HepG2 (cell line): ENCODE data around the gene CAPN2. TPM values are rescaled to one million over a fixed set of nuclear protein-coding genes. Genes with fewer than 3 reads are reported as not detected.

Experiments used
- AGO1 ChIP-seq: fragments of 200-400 bp; formaldehyde crosslinking; IDR thresholded peaks from 2 replicates; pipeline ENCODE4 v1.6.1; 2017; ENCODE audit warnings: mild to moderate bottlenecking, low read depth, low read length, moderate library complexity; ENCODE audit not compliant: poor library complexity, severe bottlenecking
- ELF4 ChIP-seq: sonication (generic); formaldehyde crosslinking; IDR thresholded peaks from 2 replicates; pipeline ENCODE4 v1.5.0; 2020; ENCODE audit warnings: missing genetic modification reagents, mild to moderate bottlenecking, moderate library complexity, borderline replicate concordance
- NCOA2 ChIP-seq: sonication (generic); formaldehyde crosslinking; IDR thresholded peaks from 2 replicates; pipeline ENCODE4 v1.8.0; 2022; ENCODE audit warnings: inconsistent platforms
- PTBP1 ChIP-seq: fragments of 200-400 bp; formaldehyde crosslinking; IDR thresholded peaks from 2 replicates; pipeline ENCODE4 v1.6.1; 2018; ENCODE audit warnings: low read length, low read depth; ENCODE audit not compliant: poor library complexity, severe bottlenecking
- REPIN1 ChIP-seq: sonication (generic); formaldehyde crosslinking; IDR thresholded peaks from 2 replicates; pipeline ENCODE4 v1.8.0; 2022; ENCODE audit warnings: missing genetic modification reagents, low read depth, mild to moderate bottlenecking, borderline replicate concordance
- SMAD3 ChIP-seq: sonication (generic); formaldehyde crosslinking; IDR thresholded peaks from 2 replicates; pipeline ENCODE4 v1.4.0; 2020; ENCODE audit warnings: missing genetic modification reagents
- SP5 ChIP-seq: IDR thresholded peaks from 2 replicates; pipeline ENCODE4 v1.6.1; 2016; ENCODE audit warnings: low read depth, borderline replicate concordance
- ZNF256 ChIP-seq: sonication (generic); formaldehyde crosslinking; conservative IDR thresholded peaks from 2 replicates; pipeline ENCODE4 v1.4.0; 2020; ENCODE audit warnings: missing genetic modification reagents
- ZNF263 ChIP-seq: sonication (generic); formaldehyde crosslinking; IDR thresholded peaks from 2 replicates; pipeline ENCODE4 v1.4.0; 2020; ENCODE audit warnings: missing genetic modification reagents
- ZNF652 ChIP-seq: IDR thresholded peaks from 2 replicates; pipeline ENCODE4 v1.6.1; 2016; ENCODE audit warnings: low read depth, borderline replicate concordance
- ZNF792 ChIP-seq: IDR thresholded peaks from 2 replicates; pipeline ENCODE4 v1.6.1; 2016
- polyA plus RNA-seq, 8 experiments: library from polyadenylated mRNA; depleted of rRNA in 3 of 8; stranded (reverse) in 7 of 8; unstranded in 1 of 8; fragments of >200 nt; fragmentation: Illumina TruSeq in 4 of 8; extraction: Trizol in 4 of 8; gene quantifications; 2 replicates each; pipeline versions ENCODE4 v1.2.1 to v1.2.3, GENCODE V29; 2011 to 2016; ENCODE audit warnings: low read depth in 4 of 8, missing spikeins in 1 of 8, mixed read lengths in 1 of 8; ENCODE audit not compliant: insufficient read depth in 1 of 8
- total RNA-seq, 5 experiments: library from RNA; depleted of rRNA; stranded (reverse); fragments of >200 nt; fragmentation: Illumina TruSeq; extraction: Trizol; gene quantifications; 2 replicates each; pipeline ENCODE4 v1.2.3, GENCODE V29; 2016; ENCODE audit warnings: low read depth in 1 of 5
- TF ChIP-seq, protein P1 (sequence below): fragments of 450-650 bp; IDR thresholded peaks from 2 replicates; pipeline ENCODE4 v1.6.1; 2017; ENCODE audit warnings: mild to moderate bottlenecking
- TF ChIP-seq, protein P2 (sequence below): sonication (generic); formaldehyde crosslinking; conservative IDR thresholded peaks from 2 replicates; pipeline ENCODE4 v1.8.0; 2022; ENCODE audit warnings: missing genetic modification reagents
- TF ChIP-seq, protein P3 (sequence below): sonication (generic); formaldehyde crosslinking; IDR thresholded peaks from 2 replicates; pipeline ENCODE4 v1.4.0; 2020; ENCODE audit warnings: missing genetic modification reagents, borderline replicate concordance
- TF ChIP-seq, protein P4 (sequence below): sonication (generic); formaldehyde crosslinking; IDR thresholded peaks from 2 replicates; pipeline ENCODE4 v1.4.0; 2020; ENCODE audit warnings: low read depth, mild to moderate bottlenecking, missing genetic modification reagents
- TF ChIP-seq, protein P5 (sequence below): sonication (generic); formaldehyde crosslinking; IDR thresholded peaks from 2 replicates; pipeline ENCODE4 v1.5.0; 2020; ENCODE audit warnings: missing genetic modification reagents, mild to moderate bottlenecking, borderline replicate concordance
- TF ChIP-seq, protein P6 (sequence below): IDR thresholded peaks from 2 replicates; pipeline ENCODE4 v1.6.1; 2018; ENCODE audit warnings: missing genetic modification reagents

The CAPN2 gene
- total and polyA plus RNA-seq, 2 of the 13 experiments (the other 11 are each of a cell fraction or from before 2014, with no cell fraction given), result 6.2 to 7.4 TPM

DNA sequence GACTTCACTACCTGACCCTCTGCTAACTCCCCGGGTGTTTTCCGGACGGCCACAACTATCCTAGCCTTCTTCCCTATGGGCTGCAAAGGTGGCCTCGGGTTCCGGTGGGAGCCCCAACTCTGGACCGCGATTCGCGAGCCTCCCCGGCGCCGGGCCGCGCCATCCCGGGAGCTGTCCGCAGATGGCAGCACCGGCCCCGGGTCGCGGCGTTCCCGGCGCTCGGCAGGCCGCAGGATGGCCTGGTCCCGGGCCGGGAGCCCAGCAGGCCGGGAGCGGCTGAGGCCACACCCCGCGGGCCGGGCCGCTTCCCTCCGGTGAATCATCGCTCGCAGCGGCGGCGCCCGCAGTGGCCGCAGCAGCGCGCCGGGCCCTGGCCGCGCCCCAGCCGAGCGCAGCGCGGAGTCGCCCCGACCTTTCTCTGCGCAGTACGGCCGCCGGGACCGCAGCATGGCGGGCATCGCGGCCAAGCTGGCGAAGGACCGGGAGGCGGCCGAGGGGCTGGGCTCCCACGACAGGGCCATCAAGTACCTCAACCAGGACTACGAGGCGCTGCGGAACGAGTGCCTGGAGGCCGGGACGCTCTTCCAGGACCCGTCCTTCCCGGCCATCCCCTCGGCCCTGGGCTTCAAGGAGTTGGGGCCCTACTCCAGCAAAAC is at the start of gene CAPN2 (continued):
- TF ChIP-seq, protein P1, sequence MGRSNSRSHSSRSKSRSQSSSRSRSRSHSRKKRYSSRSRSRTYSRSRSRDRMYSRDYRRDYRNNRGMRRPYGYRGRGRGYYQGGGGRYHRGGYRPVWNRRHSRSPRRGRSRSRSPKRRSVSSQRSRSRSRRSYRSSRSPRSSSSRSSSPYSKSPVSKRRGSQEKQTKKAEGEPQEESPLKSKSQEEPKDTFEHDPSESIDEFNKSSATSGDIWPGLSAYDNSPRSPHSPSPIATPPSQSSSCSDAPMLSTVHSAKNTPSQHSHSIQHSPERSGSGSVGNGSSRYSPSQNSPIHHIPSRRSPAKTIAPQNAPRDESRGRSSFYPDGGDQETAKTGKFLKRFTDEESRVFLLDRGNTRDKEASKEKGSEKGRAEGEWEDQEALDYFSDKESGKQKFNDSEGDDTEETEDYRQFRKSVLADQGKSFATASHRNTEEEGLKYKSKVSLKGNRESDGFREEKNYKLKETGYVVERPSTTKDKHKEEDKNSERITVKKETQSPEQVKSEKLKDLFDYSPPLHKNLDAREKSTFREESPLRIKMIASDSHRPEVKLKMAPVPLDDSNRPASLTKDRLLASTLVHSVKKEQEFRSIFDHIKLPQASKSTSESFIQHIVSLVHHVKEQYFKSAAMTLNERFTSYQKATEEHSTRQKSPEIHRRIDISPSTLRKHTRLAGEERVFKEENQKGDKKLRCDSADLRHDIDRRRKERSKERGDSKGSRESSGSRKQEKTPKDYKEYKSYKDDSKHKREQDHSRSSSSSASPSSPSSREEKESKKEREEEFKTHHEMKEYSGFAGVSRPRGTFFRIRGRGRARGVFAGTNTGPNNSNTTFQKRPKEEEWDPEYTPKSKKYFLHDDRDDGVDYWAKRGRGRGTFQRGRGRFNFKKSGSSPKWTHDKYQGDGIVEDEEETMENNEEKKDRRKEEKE, result no peak
- TF ChIP-seq, protein P2, sequence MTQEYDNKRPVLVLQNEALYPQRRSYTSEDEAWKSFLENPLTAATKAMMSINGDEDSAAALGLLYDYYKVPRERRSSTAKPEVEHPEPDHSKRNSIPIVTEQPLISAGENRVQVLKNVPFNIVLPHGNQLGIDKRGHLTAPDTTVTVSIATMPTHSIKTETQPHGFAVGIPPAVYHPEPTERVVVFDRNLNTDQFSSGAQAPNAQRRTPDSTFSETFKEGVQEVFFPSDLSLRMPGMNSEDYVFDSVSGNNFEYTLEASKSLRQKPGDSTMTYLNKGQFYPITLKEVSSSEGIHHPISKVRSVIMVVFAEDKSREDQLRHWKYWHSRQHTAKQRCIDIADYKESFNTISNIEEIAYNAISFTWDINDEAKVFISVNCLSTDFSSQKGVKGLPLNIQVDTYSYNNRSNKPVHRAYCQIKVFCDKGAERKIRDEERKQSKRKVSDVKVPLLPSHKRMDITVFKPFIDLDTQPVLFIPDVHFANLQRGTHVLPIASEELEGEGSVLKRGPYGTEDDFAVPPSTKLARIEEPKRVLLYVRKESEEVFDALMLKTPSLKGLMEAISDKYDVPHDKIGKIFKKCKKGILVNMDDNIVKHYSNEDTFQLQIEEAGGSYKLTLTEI, result no peak
- TF ChIP-seq ZNF652 (CRISPR knock-in tag), result no peak
- TF ChIP-seq, protein P3, sequence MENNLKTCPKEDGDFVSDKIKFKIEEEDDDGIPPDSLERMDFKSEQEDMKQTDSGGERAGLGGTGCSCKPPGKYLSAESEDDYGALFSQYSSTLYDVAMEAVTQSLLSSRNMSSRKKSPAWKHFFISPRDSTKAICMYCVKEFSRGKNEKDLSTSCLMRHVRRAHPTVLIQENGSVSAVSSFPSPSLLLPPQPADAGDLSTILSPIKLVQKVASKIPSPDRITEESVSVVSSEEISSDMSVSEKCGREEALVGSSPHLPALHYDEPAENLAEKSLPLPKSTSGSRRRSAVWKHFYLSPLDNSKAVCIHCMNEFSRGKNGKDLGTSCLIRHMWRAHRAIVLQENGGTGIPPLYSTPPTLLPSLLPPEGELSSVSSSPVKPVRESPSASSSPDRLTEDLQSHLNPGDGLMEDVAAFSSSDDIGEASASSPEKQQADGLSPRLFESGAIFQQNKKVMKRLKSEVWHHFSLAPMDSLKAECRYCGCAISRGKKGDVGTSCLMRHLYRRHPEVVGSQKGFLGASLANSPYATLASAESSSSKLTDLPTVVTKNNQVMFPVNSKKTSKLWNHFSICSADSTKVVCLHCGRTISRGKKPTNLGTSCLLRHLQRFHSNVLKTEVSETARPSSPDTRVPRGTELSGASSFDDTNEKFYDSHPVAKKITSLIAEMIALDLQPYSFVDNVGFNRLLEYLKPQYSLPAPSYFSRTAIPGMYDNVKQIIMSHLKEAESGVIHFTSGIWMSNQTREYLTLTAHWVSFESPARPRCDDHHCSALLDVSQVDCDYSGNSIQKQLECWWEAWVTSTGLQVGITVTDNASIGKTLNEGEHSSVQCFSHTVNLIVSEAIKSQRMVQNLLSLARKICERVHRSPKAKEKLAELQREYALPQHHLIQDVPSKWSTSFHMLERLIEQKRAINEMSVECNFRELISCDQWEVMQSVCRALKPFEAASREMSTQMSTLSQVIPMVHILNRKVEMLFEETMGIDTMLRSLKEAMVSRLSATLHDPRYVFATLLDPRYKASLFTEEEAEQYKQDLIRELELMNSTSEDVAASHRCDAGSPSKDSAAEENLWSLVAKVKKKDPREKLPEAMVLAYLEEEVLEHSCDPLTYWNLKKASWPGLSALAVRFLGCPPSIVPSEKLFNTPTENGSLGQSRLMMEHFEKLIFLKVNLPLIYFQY (CRISPR knock-in tag), result peak; percentile 87; the same call in 1 of the 2 replicates
- TF ChIP-seq ZNF256 (CRISPR knock-in tag), result no peak
- no peak for TF ChIP-seq REPIN1 (CRISPR knock-in tag)
- TF ChIP-seq, protein P4, sequence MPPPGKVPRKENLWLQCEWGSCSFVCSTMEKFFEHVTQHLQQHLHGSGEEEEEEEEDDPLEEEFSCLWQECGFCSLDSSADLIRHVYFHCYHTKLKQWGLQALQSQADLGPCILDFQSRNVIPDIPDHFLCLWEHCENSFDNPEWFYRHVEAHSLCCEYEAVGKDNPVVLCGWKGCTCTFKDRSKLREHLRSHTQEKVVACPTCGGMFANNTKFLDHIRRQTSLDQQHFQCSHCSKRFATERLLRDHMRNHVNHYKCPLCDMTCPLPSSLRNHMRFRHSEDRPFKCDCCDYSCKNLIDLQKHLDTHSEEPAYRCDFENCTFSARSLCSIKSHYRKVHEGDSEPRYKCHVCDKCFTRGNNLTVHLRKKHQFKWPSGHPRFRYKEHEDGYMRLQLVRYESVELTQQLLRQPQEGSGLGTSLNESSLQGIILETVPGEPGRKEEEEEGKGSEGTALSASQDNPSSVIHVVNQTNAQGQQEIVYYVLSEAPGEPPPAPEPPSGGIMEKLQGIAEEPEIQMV (CRISPR knock-in tag), result peak; percentile 39; the same call in 1 of the 2 replicates
- TF ChIP-seq, protein P5, sequence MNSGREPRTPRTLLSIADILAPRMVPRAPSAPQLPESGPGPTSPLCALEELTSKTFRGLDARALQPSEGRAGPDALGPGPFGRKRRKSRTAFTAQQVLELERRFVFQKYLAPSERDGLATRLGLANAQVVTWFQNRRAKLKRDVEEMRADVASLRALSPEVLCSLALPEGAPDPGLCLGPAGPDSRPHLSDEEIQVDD (CRISPR knock-in tag), result no peak
- TF ChIP-seq SP5 (CRISPR knock-in tag), result no peak
- TF ChIP-seq SMAD3, result no peak
- no peak for TF ChIP-seq AGO1
- no peak for TF ChIP-seq PTBP1
- no peak for TF ChIP-seq ZNF792 (CRISPR knock-in tag)
- TF ChIP-seq NCOA2, result no peak
- TF ChIP-seq ZNF263 (CRISPR knock-in tag), result peak; percentile 16; the same call in 1 of the 2 replicates
- TF ChIP-seq ELF4 (CRISPR knock-in tag), result no peak
- TF ChIP-seq, protein P6, sequence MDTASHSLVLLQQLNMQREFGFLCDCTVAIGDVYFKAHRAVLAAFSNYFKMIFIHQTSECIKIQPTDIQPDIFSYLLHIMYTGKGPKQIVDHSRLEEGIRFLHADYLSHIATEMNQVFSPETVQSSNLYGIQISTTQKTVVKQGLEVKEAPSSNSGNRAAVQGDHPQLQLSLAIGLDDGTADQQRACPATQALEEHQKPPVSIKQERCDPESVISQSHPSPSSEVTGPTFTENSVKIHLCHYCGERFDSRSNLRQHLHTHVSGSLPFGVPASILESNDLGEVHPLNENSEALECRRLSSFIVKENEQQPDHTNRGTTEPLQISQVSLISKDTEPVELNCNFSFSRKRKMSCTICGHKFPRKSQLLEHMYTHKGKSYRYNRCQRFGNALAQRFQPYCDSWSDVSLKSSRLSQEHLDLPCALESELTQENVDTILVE (CRISPR knock-in tag), result no peak; the same call in 1 of the 2 replicates
